GM20431 (cell line): ENCODE measurements around the gene BDKRB2.

Experiments used
- in situ Hi-C: fragments of 300-500 bp; cut with MseI, MboI; formaldehyde crosslinking; loops from one replicate; pipeline ENCODE4 v1.15.0; 2020; ENCODE audit warnings: low sequenced_read_pairs; ENCODE audit not compliant: unreplicated experiment

BDKRB2 gene

DNA sequence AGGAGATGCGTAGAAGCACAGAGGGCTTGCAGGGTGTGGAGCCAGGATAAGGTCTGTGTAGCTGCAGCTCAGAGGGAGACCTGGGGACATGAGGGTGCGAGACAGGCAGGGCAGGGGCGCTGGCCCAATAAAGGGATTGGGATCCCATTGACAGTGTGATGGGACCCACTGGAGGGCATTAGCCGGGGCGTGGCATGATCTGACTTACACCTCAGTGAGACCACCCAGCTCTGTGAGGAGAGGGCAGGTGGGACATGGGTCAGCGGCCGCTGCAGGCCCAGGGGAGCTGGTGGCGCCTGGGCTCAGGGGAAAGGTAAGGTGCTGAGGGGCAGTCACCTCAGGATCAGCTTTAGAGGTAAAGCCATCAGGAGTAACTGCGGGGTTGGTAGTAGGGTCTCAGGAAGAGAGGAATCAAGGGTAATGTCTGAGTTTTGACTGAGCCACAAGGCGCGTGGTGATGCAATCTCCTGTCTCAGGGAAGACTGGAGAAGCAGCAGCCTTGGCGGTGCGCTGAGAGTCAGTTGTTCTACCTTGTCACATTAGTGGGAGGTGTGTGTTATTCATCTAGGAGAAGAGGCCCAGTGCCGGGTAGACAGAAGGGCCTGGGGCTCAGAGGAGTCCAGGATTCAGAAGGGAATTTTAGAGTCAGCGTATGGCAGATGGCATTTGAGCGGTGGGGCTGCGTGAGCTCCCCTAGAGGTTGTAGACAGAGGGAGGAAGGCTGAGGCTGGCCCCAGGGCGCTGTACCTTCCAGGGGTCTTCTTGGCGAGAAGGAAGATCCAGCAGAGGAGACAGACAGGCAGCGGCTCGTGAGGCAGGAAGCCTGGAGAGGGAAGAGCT lies 30.8 kb upstream of the BDKRB2 start:
- in situ Hi-C loops, result no loop called here

- in situ Hi-C loops, result no loop called here
These were observed 28.4 kb upstream of the BDKRB2 start for GRCh38 chr14:96176275-96176674.

DNA sequence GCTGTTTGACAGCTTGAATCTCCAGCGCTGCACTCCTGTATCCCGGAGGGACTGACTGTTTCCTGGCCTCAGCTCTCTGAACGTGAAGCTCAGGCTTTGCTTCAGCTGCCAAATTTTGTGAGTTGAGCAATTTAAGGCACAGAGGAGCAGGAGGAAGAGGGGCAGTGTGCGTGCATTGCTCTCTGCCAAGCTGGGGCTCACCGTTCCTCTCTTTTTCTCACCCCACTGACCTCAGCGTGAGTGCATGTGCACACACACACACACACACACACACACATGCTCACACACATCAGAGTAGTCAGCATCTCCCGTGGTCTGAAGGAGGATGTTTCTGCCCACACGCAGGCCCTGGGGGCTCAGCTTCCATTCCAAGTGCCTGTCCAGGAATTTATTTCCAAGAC lies 27.8 kb upstream of the BDKRB2 start:
- in situ Hi-C loops, result no loop called here

- in situ Hi-C loops, result no loop called here
These were observed 26.8 kb upstream of the BDKRB2 start for GRCh38 chr14:96177766-96178375.

DNA sequence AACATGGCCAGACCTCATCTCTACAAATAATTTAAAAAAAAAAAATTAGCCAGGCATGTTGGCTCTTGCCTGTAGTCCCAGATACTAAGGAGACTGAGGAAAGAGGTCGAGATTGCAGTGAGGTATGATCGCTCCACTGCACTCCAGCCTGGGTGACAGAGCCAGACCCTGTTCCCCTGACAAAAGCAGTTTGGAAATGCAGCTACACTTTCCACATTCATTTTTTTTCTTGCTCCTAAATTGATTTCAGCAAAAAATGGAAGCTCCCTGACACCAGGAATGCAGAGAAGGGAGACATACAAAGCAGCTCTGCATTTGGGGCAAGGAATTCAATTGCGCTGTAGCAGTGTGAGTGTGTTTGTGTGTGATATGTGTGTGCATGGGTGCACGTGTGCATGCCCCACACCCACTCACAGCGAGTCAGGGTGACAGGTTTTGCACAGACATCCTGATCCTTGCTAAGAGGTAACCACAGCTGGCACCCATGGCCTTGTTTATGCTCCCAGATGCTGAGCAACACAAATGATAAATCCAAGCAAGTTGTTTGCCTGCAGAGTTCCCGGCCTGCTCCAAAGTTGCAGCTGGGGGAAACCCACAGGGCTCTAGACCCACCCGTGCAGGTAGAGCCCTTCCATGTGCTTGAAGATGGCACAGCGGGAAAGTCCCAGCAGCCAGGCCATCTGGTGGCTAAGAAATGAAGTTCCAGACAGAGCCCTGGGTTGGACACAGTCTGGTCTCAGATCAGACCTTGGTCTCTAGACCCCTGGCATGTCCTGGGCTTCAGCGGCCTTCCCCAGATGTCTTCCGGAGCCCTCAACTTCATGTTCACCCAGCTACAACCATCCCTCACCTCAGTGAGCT lies 25.9 kb upstream of the BDKRB2 start:
- in situ Hi-C loops, result no loop called here

GRCh38 chr14:96180043-96180874 lies 24.4 kb upstream of the BDKRB2 start:
- in situ Hi-C loops, result no loop called here

GRCh38 chr14:96181186-96182056 lies 23.2 kb upstream of the BDKRB2 start:
- in situ Hi-C loops, result no loop called here

GRCh38 chr14:96182546-96182945 lies 22.1 kb upstream of the BDKRB2 start:
- in situ Hi-C loops, result no loop called here

GRCh38 chr14:96184737-96185136 lies 19.9 kb upstream of the BDKRB2 start:
- in situ Hi-C loops, result no loop called here

DNA sequence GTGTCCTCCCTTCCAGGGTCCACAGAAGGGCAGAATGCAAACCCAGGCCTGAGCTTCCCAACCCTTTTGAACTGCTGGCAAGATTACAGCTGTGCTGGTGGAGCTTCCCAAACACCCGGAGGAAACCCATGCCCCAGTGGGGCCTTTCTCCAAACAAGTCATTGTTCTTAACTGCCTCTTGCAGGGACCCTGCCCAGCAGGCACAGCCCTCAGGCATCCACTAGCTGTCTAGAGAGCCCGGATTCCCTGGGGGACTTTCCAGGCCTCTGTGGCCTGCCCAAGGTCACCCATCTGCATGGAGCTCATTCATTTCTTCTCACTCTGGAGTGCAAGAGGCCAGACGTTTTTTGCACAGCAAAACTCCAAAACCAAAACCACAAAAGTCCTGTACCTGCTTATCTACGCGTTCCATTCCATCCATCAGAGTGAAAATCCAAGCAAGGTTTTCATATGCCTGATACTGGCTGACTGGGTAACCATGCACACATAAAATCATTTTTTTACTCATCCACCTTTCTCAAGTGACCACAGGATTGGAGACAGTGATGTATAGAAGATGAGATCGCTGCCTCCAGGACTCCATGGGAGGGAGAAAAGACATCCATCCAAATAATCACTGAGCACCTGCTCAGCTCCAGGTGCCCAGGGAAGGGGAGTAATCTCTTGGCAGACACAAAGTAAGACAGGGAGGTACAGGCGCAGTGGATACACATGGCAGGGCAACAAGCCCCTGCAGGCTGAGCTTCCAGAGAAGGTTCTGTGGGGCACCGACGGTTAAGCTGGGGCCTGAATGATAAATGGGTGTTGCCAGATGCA lies 17.2 kb upstream of the BDKRB2 start:
- in situ Hi-C loops, result no loop called here

GRCh38 chr14:96189281-96189711 lies 15.3 kb upstream of the BDKRB2 start:
- in situ Hi-C loops, result no loop called here

GRCh38 chr14:96191353-96191752 lies 13.3 kb upstream of the BDKRB2 start:
- in situ Hi-C loops, result no loop called here

- in situ Hi-C loops, result no loop called here
These were observed 12.7 kb upstream of the BDKRB2 start for GRCh38 chr14:96191841-96192462.

DNA sequence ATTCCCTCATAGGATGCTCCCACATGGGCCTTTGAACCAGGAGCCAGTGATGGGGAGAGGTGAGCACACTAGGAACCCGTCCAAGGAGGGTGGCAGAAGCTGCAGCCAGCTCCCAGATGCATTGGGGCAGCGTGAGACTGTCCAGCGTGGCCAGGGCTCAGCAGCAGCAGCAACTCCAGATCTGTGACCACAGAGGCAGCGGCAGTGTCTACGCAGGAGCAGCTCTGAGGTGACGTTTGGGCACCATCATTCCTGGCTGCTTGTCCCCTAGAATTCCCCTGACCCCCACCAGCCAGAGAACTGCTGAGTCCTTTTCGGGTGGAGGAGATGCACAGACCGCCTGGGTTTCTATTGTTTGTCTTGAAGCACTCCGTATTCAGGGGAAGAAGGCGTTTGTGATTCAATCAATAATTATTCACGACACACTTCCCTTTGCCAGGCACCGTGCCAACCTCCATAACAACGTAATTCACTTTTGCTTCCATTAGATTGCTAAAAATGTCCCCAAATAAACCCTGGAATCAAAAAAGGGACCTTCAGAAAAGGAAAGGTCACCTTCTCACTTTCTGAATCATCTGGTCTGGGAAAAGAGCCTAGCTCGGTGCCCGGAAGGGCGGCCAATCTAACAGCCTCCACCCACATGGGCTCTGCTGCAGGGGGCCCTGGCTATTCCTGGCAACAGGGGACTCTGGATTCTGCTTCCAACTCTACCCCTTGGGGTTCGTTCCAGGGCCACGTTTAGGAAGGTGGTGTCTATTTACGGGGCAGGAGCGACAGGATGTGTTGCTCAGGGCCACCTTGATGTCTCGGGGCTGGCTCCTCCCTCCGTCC lies 11.4 kb upstream of the BDKRB2 start:
- in situ Hi-C loops, result no loop called here

GRCh38 chr14:96194262-96194656 lies 10.4 kb upstream of the BDKRB2 start:
- in situ Hi-C loops, result no loop called here

GRCh38 chr14:96194657-96195431 lies 9.8 kb upstream of the BDKRB2 start:
- in situ Hi-C loops, result no loop called here
